CD4-positive, alpha-beta T cell treated with Interleukin-2 at 100 ng/mL for 4 hours (primary cell): Measurements from ENCODE around the gene FKRP.
"Not testable (repeated sequence)": the region's sequence is repeated elsewhere in the genome, so short reads cannot be mapped to it uniquely, and the experiment has no call there.

ENCODE experiments used
- DNase-seq: peaks from one replicate; pipeline ENCODE4 v3.0.0-alpha.2; 2020; ENCODE audit warnings: low spot score

FKRP gene

DNA sequence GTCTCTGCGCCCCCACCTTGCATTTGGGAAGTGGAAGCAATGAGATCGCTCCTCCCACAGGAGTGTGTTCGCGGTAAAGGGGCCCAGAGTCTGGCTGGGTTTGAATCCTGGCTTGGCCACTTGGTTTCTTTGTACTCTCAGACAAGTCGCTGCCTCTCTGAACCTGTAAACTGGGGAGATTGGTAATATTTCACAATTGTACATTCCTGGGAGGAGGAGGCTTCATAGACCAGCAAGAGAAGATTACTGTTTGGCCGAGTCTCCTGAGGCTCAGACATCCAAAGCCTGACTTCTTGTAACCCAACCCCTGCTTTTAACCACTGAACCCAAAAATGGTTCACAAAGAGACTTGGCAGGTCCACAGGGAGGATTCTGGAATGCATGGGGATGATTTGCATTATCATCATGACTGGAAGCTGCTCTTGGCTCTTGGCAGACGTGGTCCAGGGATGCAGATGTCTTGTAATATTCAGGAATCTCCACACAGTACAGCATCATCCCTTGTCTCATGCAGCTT is 14.0 kb downstream of the FKRP start:
- DNase-seq = no peak

DNA sequence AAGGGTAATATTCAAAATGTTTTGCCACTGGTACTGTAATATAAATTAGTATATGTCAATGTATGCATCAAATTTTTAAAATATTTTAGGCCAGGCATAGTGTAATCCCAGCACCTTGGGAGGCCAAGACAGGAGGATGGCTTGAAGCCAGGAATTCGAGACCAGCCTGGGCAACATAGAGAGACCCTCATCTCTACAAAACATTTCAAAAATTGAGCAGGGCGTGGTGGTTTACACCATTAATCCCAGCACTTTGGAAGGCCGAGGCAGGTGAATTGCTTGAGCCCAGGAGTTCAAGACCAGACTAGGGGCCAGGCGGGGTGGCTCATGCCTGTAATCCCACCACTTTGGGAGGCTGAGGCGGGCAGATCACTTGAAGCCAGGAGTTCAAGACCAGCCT is 14.5 kb downstream of the FKRP start:
- DNase-seq = no peak

DNA sequence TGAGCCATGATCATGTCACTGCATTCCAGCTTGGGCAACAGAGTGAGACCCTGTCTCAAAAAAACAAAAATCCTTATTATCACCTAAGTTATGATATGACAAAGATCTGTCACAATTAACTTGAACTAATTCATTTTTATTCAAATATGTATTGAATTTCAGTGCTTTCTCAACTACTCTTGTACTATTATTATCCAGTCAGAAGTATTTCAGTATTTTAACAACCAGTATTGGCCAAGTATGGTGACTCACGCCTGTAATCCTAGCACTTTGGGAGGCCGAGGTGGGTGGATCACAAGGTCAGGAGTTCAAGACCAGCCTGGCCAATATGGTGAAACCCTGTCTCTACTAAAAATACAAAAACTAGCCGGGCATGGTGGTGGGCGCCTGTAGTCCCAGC is 15.0 kb downstream of the FKRP start:
- DNase-seq = not testable (repeated sequence)

DNA sequence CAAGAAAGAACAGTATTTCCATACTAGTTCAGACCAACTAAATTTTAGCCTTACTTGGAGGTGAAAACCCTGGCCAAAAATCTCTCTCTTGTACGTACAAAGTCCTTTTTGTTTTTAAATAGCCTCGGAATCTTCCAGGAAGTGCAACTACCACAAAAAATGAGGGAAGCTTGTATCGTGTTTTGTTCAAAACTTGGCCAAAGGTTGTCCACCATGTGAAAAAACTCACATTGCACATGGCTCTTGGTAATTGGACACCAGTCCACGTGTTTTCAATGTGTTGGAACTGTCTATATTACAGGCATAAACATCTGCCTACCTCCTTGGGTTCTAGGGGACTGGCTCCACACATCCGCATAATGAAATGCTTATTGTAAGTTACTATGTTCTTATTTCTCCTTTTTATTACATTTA is 15.6 kb downstream of the FKRP start:
- no peak for DNase-seq

DNA sequence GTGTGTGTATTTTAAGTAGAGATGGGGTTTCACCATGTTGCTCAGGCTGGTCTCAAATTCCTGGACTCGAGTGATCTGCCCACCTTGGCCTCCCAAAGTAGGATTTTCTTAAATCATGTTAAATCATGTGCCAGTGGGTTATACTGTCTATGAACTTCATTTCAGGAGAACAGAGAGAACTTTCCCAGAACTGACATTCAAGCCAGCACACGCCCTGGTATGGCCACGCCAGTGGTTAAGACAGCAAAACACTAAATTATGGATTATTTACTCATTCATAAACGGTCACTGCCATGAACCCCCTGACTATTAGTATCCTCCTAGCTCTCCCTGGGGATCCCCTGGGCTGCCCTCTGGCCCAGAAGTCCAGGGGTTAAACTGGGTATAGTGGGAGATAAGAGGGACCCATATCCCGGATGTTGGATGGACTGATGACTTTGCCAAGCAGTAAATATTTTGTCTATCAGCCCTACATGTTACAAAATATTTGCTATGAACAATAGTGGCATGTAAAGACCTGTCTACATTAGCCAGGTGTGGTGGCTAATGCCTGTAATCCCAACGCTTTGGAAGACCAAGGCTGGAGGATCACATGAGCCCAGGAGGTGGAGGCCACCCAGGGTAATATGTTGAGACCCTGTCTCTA is 16.5 kb downstream of the FKRP start:
- DNase-seq = no peak

DNA sequence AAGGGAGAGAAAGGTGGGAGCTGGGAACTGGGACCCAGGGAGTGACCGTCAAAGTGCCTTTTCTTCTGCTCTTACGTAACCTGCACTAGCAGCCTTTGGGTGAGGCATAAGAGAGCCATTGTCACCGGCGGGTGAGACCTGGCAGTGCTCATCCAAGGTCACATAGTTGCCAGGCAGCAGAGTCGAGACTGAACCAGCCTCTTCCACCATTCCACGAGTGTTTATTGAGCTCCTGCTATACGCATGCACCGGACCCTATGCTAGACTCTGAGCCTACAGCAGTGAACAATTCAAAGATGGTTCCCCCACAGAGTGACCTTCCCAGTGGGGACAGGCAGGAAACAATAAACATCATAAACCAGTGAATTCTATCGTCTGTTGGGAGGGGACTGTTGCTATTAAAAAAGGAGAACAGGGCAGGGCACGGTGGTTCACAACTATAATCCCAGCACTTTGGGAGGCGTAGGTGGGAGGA is 19.0 kb downstream of the FKRP start:
- DNase-seq = no peak

DNA sequence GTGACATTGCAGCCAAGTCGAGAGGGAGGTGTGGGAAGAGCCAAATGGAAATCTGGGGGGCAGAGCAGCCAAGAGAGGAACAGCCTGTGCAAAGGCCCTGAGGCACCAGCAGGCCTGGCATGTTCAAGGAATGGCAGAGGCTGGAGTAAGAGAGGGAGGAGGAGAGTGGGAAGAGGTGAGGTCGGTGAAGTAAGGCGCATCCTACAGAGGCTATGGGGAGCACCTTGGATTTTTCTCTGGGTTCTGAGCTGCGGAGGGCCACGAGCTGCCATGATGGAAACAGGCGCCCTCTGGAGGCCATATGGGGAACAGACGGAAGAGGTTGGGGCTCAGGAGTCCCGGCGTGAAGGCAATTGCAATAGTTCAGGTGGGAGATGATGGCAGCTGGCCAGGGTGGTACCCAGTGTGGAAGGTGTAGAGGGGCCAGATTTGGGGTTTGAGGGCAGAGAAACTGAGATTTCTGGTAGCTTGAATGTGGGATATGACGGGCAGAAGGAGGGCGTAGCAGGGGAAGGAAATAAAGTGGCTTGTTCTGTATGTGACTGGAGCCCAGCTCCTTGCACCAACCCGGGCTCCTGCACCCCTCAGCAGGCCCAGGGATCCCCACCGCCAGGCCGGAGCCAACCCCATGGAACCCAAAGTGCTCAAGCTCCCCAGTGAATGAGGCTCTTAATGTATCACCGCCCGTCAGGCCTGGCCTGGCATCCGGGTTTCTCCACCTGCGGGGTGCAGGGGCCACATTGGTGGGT is 20.9 kb downstream of the FKRP start:
- peak; percentile 72 for DNase-seq

DNA sequence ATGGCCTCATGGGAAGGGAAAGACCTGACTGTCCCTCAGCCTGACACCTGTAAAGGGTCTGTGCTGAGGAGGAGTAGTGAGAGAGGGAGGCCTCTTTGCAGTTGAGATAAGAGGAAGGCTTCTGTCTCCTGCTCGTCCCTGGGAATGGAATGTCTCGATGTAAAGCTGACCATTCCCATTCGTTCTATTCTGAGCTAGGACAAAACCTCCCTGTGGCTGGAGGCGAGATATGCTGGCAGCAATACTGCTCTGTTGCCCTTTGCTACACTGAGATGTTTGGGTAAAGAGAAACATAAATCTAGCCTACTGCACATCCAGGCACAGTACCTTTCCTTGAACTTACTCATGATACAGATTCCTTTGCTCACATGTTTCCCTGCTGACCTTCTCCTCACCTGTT is 22.9 kb downstream of the FKRP start:
- DNase-seq = not testable (repeated sequence)

DNA sequence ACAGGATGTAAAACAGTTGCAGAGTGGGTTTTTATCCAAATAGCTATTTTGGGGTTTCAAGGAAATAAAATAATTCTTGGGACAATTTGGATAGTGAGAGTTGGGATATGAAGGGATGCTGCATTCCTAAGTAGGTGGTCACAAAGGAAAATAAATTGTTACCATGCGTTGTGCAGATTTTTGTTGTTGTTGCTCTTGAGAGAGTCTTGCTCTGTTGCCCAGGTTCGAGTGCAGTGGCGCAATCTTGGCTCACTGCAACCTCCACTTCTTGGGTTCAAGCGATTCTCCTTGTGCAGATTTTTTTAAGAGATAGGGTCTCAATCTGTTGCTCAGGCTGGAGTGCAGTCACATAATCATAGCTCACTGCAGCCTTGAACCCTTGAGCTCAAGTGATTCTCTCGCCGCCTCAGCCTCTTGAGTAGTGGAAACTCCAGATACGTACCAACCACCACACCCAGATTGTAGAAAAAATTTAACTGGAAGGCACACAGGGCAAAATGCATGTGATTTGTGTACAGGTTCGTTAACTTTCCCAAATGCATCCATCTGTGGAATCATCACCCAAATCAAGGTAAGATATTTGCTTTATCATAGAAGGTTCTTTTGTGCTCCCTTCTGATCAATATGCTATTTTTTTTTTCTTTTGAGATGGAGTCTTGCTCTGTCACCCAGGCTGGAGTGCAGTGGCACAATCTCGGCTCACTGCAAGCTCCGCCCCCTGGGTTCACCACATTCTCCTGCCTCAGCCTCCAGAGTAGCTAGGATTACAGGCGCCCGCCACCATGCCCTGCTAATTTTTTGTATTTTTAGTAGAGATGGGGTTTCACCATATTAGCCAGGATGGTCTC is 26.5 kb downstream of the FKRP start:
- no peak for DNase-seq

DNA sequence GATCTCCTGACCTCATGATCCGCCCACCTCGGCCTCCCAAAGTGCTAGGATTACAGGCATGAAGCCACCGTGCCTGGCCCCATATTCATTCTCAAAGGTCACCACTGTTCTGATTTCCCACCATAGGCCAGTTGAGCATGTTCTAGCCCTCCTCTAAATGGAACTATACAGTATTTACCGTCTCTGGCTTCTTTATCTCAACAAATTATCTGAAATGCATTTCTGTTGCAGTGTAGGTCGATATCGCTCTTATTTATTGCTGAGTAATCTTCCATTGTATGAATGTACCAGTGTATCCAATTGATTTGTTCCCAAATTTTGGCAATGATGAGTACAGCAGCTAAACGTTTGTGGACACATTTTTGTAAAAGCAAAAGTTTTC is 27.2 kb downstream of the FKRP start:
- no peak for DNase-seq

DNA sequence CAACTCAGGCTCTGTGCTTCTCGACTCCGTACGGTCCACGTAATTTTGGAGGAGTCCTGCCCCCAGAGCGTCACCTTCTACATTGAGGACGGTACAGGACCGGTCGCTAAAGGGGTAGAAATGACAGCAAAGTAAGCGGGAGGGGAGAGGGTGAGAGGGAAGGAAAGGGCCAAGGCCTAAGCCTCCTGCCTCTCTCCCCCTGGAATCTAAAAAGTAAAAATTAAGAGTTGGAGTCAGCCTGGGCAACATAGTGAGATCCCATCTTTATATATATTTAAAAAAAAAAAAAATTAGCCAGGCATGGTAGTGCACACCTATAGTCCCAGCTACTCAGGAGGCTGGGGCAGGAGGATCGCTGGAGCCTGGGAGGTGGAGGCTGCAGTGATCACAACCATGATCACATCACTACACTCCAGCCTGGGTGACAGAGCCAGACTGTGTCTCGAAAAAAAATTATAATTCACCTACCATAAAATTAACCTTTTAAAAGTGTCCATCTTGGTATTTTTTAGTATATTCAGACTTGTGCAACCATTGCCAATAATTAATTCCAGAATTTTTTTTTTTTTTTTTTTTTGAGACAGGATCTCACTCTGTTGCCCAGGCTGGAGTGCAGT is 29.9 kb downstream of the FKRP start:
- DNase-seq = no peak

DNA sequence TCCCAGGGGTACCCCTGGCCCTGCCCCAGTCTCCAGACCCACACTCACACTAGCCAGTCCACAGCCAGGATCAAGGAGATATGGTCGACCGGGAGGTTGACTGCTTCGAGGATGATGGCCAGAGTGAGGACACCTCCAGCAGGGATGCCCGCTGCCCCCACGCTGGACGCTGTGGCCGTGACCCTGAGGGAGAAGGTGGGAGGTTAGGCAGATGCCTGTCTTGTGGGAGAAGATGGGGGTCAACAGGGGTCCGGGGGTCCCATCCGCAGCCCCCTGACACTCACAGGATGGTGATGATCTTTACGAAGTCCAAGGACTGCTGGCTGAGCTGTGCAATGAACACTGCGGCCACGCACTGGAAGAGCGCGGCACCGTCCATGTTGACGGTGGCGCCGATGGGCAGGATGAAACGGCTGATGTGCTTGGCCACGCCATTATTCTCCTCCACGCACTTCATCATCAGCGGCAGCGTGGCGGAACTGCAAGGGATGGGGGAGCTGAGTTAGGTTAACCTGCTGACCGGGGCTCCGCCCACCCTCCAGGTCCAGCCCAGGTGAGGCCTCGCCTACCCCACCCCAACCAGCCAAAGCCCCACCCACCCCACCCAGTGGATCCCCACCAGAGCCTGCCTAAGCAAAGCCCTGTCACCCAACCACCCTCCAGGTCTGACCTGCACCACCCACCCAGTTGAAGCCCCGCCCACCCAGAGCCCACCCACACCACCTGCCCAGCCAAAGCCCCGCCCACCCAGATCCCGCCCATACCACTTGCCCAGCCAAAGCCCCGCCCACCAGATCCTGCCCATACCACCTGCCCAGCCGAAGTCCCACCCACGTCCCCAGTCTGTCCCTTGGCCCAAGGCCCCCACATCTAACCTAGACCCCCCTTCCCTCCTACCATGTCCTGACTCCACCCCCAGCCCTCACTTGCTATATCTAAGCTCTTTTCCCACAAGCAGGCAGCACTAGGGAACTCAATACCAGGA is 31.4 kb downstream of the FKRP start:
- DNase-seq = no peak

DNA sequence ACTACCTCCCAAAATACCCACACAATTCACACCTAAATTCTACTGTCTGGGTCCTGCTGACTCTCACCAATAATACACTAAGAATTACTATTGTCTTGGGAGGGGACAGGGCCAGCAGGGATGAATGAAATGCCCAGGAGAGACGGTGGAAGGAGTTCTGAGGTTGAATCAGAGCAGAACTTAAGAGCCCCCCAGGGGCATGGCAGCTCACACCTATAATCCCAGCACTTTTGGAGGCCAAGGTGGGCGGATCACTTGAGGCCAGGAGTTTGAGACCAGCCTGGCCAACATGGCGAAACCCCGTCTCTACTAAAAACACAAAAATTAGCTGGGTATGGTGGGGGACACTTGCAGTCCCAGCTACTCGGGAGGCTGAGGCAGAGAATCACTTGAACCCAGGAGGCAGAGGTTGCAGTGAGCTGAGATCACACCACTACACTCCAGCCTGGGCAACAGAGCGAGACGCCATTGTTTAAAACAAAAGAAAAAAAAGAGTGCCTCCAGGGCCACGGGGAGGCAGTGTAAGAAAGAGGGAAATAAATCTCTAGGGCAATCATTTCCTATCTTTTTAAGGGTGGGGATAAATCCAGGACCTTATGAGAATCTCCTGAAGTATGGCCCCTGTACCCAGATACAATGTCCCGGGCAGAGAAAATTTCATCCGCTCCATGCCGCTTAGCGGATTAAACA is 32.2 kb downstream of the FKRP start:
- DNase-seq = not testable (repeated sequence)

DNA sequence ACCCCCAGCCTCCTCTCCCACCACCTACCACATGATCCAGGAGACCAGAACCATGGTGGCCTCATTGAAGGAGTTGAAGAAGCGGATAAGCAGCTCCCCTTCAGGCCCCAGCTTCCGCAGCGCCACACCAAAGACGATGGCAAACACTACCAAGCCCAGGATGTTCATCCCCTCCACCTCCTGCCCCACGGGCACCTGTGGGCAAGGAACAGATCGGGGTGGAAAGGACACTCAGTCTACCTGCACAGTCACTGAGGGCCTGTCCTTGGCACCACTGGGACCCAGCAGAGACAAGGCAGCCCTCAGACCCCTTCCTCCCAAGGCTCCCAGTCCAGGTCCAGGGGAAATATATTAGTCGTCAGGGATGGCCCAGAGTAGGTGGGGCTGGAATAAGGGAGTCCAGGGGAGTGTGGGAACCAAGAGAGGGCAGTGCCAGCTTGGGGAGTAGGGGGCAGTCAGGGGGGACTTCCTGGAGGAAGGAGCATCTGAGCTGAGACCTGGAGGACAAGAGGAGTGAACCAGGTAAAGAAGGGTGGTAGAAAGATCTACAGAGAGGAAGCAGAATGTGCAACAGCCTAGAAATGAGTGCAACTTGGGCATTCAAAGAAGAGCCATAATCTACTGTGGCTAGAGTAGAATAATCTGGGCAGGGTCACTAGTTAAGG is 36.6 kb downstream of the FKRP start:
- DNase-seq = no peak

DNA sequence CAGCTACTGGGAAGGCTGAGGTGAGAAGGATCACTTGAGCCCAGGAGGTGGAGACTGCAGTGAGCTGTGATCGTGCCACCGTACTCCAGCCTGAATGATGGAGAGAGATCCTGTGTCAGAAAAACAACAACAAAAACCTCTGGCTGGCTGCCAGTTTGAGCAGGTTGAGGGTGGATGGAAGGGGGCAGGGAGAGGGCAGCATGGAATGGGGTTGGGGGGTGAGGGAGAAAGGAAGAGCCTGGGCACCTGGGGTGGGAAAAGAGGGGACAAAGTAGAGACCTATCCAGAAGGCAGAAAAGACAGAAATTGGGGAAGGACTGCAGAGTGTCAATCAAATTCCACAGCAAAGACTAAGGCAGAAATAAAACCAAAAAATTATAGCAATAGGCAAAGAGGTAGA is 37.8 kb downstream of the FKRP start:
- DNase-seq = no peak

DNA sequence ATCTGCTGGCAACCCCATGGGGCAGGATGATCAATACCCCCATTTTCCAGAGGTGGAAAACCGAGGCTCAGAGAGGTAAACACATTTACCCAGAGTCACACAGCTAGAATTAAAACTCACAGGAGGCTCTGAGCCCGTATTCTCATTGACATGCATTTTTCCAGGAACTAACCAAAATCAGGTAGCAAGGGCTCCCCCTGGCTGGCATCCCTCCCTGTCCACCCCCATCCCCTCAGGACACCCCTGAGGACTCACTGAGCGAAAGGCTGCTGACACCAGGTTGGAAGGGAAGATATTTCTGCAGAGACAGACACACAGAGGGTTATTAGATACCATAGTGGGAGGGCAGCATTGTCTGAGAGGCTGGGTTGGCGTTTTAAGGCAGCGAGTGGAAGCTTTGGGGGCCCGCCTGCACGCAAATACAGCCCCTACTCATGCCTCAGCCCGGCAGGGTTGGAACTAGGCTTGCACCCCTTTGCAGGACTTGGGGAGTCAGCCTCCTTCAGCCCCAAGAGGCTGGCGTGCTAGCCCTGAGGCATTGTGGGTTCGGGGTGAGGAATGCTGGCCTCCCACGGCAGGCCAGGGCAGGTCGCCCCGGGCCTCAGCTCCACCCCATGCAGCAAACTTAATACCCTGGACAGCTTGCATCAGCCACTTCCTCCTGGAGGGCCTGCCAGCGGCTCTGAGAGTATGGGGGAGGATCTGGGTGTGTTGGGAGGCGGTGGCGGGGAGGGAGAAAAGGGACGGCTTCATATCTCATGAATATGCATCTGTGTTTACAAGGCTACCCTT is 38.6 kb downstream of the FKRP start:
- peak; percentile 43 for DNase-seq

DNA sequence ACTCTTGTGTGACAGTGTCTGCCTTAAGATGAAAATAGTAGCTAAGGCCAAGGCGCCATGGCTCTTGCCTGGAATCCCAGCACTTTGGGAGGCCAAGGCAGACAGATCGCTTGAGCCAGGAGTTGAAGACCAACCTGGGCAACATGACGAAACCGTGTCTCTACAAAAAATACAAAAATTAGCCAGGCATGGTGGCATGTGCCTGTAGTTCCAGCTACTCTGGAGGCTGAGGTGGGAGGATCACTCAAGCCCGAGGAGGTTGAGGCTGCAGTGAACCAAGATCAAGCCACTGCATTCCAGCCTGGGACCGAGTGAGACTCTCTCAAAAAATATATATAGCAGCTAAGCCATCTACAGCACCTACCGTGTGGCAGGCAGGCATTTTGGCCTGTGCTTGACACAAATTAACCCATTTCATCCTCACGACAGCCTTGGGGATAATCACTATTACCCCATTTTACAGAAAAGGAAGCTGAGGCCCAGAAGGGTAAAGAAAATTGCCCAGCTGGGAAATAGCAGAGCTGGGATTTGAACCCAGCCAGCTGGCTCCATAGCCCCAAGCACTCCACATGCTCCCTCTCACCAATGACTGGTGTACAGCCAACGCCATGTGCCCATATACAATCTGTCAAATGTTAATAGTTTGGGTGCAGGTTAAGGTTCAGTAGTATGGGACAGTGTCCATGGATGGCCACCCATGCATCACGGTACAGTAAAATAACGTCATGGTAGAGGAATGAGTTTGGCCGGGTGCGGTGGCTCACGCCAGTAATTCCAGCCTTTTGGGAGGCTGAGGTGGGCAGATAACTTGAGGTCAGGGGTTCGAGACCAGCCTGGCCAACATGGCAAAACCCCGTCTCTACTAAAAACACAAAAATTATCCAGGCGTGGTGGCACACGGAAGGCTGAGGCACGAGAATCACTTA is 39.5 kb downstream of the FKRP start:
- DNase-seq = no peak

DNA sequence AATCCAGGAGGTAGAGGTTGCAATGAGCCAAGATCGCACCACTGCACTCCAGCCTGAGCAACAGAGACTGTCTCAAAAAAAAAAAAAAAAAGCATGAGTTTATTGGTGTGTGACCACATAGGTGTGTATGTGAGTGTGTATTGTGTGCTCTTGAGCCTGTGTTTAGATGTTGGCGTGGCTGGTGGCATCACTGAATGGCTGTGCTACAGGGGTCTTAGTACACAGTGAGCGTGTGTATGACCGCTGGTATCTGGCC is 40.1 kb downstream of the FKRP start:
- DNase-seq = peak; percentile 18
